Body of pancreas (tissue), 4 donors: ENCODE results near the gene USP13. TPM values are rescaled to one million over a fixed set of nuclear protein-coding genes. Genes with fewer than 3 reads are reported as not detected.
A peak's percentile ranks its signal among the peaks of the same experiment; 100 is the strongest.

Source experiments
- ATAC-seq: fragments of 150-250 bp; one replicate; pipeline ENCODE4 v1.9.1; 2016
- DNase-seq, 4 donors: peaks; one replicate each; pipeline ENCODE4 v3.0.0-alpha.2; 2019
- H3K27ac ChIP-seq, 4 donors: fragments of 200-600 bp; sonication (generic); 1 replicate in 3 of 4; 2 replicates in 1 of 4; pipeline versions ENCODE4 v1.5.1 to v1.6.1; 2016 to 2019; ENCODE audit warnings: mild to moderate bottlenecking in 1 of 4, mixed read lengths in 1 of 4, moderate library complexity in 1 of 4
- H3K27me3 ChIP-seq, 2 donors: fragments of 200-600 bp; sonication (generic); one replicate each; pipeline ENCODE4 v1.6.0; 2016; ENCODE audit warnings: mild to moderate bottlenecking in 1 of 2
- H3K36me3 ChIP-seq, 2 donors: fragments of 200-600 bp; sonication (generic); replicated peaks in 1 of 2; 2 replicates each; pipeline ENCODE4 v1.5.1; 2016; ENCODE audit warnings: low read depth in 2 of 2; ENCODE audit not compliant: insufficient read depth in 1 of 2
- H3K4me1 ChIP-seq: fragments of 200-600 bp; sonication (generic); one replicate; pipeline ENCODE4 v1.6.0; 2016
- H3K4me3 ChIP-seq, 2 donors: fragments of 200-600 bp; sonication (generic); 1 replicate in 1 of 2; 2 replicates in 1 of 2; pipeline ENCODE4 v1.5.1; 2016 to 2019
- H3K9me3 ChIP-seq, 3 donors: fragments of 200-600 bp; sonication (generic); 1 replicate in 2 of 3; 2 replicates in 1 of 3; pipeline ENCODE4 v1.5.1; 2016
- CTCF ChIP-seq, 7 experiments: fragments of 450-650 bp in 4 of 7; fragments of 200-600 bp in 3 of 7; sonication (generic) in 3 of 7; IDR thresholded peaks; one replicate each; pipeline ENCODE4 v1.5.1; 2016 to 2019; ENCODE audit warnings: antibody characterized with exemption in 7 of 7
- POLR2A ChIP-seq, 3 donors: fragments of 450-650 bp; IDR thresholded peaks; one replicate each; pipeline ENCODE4 v1.6.1; 2016; ENCODE audit warnings: antibody characterized with exemption in 3 of 3, mild to moderate bottlenecking in 2 of 3
- WGBS, 2 donors: methylation state at CpG; one replicate each; pipeline ENCODE4 v1.1.5; 2017; 5-methylcytosine and 5-hydroxymethylcytosine counted together
- intact Hi-C: fragments of 100-400 bp; cut with DNase I; formaldehyde crosslinking; loops from one replicate; pipeline ENCODE4 v1.15.1; 2023
- total RNA-seq, 2 donors: library from RNA; depleted of rRNA; stranded (reverse); fragments of >200 nt; gene quantifications; one replicate each; pipeline ENCODE4 v1.1.0, GENCODE V29; 2016

USP13 gene
- 1 to 10 TPM; 5.4 to 6.9 TPM for total RNA-seq

GRCh38 chr3:179652447-179653095 is at the start of gene USP13:
Gene USP13 (plus strand): TSS chr3:179653040. CDS start chr3:179653226, 186 bp downstream.
- Histone ChIP-seq H3K36me3 (no peaks in the 10 kb centered on the region), H3K27ac (peak within 1 kb of the TSS; percentile 82 to 94 (median 91)), H3K4me1 (peaks cover 9% of the 10 kb centered on the region), H3K27me3 (no peaks in the 10 kb centered on the region), H3K4me3 (peak within 1 kb of the TSS; percentile 45 to 78), H3K9me3 (no peaks in the 10 kb centered on the region)
- TF ChIP-seq CTCF (IDR thresholded peaks at IDR 0.05) (peak in 3 of 7 experiments; percentile 14 to 35 (median 31)), POLR2A (IDR thresholded peaks at IDR 0.05) (no peak)
- intact Hi-C loops = no loop called here
- 0 to 1% methylated on average over 18 to 51 of the region's 56 CpGs for WGBS, 2 donors
- DNase-seq (peak; percentile 70 to 77 (median 72)), ATAC-seq (peak; percentile 90)

GRCh38 chr3:179603321-179603720 is 49.5 kb upstream of the USP13 start:
- H3K27me3 ChIP-seq = no peaks in the 10 kb centered on the region
- no peak for ATAC-seq
- peaks cover 20% of the 10 kb centered on the region for H3K4me1 ChIP-seq
- no peak overlapping the region for H3K4me3 ChIP-seq
- intact Hi-C loops = no loop called here
- WGBS, 2 donors = 64 to 68% methylated on average over 4 of the region's 4 CpGs
- no peak for TF ChIP-seq POLR2A (IDR thresholded peaks at IDR 0.05)
- H3K27ac ChIP-seq = no peak overlapping the region
- peaks cover 0 to 19% of the 10 kb centered on the region in 2 donors for H3K36me3 ChIP-seq
- H3K9me3 ChIP-seq = no peaks in the 10 kb centered on the region
- DNase-seq = no peak

GRCh38 chr3:179603831-179604230 is 49.0 kb upstream of the USP13 start:
- 0% methylated on average over 3 of the region's 3 CpGs for WGBS, 2 donors
- Histone ChIP-seq H3K9me3 (no peaks in the 10 kb centered on the region), H3K36me3 (peaks cover 0 to 16% of the 10 kb centered on the region in 2 donors), H3K27ac (peak overlapping the region; percentile 74 to 92 (median 86)), H3K4me1 (peaks cover 20% of the 10 kb centered on the region), H3K4me3 (peak overlapping the region; percentile 55 to 67), H3K27me3 (no peaks in the 10 kb centered on the region)
- TF ChIP-seq POLR2A (IDR thresholded peaks at IDR 0.05) = no peak
- no peak for TF ChIP-seq CTCF (IDR thresholded peaks at IDR 0.05)
- ATAC-seq = no peak
- intact Hi-C loops = no loop called here
- DNase-seq = no peak

- Histone ChIP-seq H3K27ac (peak within 1 kb of the TSS; percentile 74 to 92 (median 86)), H3K9me3 (no peaks in the 10 kb centered on the region), H3K4me3 (peak within 1 kb of the TSS; percentile 55 to 67), H3K36me3 (peaks cover 0 to 12% of the 10 kb centered on the region in 2 donors), H3K4me1 (peaks cover 20% of the 10 kb centered on the region), H3K27me3 (no peaks in the 10 kb centered on the region)
- DNase-seq = peak; percentile 93 to 96 (median 94)
- TF ChIP-seq POLR2A (IDR thresholded peaks at IDR 0.05) (peak; percentile 33 to 85 (median 83)), CTCF (IDR thresholded peaks at IDR 0.05) (peak in 1 of 7 experiments; percentile 17)
- ATAC-seq = peak; percentile 100
- 0% methylated on average over 41 to 45 of the region's 45 CpGs for WGBS, 2 donors
- intact Hi-C loops = no loop called here
Measured at GRCh38 chr3:179604321-179605078, 48.3 kb upstream of the USP13 start, which contains the start of the genes MRPL47 and NDUFB5. Gene MRPL47 (minus strand): TSS chr3:179604638. CDS start chr3:179604624, 14 bp downstream. Gene NDUFB5 (plus strand): TSS chr3:179604794. CDS start chr3:179604816, 22 bp downstream.

- no peak for DNase-seq
- 84 to 95% methylated on average over 4 of the region's 4 CpGs for WGBS, 2 donors
- TF ChIP-seq CTCF (IDR thresholded peaks at IDR 0.05) (no peak), POLR2A (IDR thresholded peaks at IDR 0.05) (no peak)
Measured at GRCh38 chr3:179606534-179607085, 46.2 kb upstream of the USP13 start.

More at GRCh38 chr3:179606534-179607085, 46.2 kb upstream of the USP13 start:
- H3K4me1 ChIP-seq = peaks cover 20% of the 10 kb centered on the region
- H3K27ac ChIP-seq = no peak overlapping the region
- intact Hi-C loops = no loop called here
- H3K9me3 ChIP-seq = no peaks in the 10 kb centered on the region
- no peak overlapping the region for H3K4me3 ChIP-seq
- ATAC-seq = no peak
- no peaks in the 10 kb centered on the region for H3K36me3 ChIP-seq
- H3K27me3 ChIP-seq = no peaks in the 10 kb centered on the region
